Hepatocyte (in vitro differentiated cells): ENCODE results near the gene TESK2. TPM values are rescaled to one million over a fixed set of nuclear protein-coding genes. Genes with fewer than 3 reads are reported as not detected.

ENCODE experiments used
- DNase-seq: peaks from one replicate; pipeline ENCODE4 v3.0.0-alpha.2; 2016; ENCODE audit warnings: low spot score
- H2AFZ ChIP-seq: fragments of 200-600 bp; sonication (generic); 2 replicates; pipeline ENCODE4 v1.6.0; 2016; ENCODE audit warnings: antibody characterized with exemption, mild to moderate bottlenecking
- H3K27ac ChIP-seq: fragments of 200-600 bp; sonication (generic); 2 replicates; pipeline ENCODE4 v1.5.1; 2016; ENCODE audit warnings: mild to moderate bottlenecking
- H3K27me3 ChIP-seq: fragments of 200-600 bp; sonication (generic); 2 replicates; pipeline ENCODE4 v1.6.1; 2016
- H3K36me3 ChIP-seq: fragments of 200-600 bp; sonication (generic); replicated peaks from 2 replicates; pipeline ENCODE4 v1.5.1; 2016; ENCODE audit warnings: low read depth; ENCODE audit not compliant: insufficient read depth
- H3K4me1 ChIP-seq: fragments of 200-600 bp; sonication (generic); 2 replicates; pipeline ENCODE4 v1.5.1; 2016; ENCODE audit warnings: mild to moderate bottlenecking, moderate library complexity; ENCODE audit not compliant: insufficient read depth
- H3K4me2 ChIP-seq: fragments of 200-600 bp; sonication (generic); 2 replicates; pipeline ENCODE4 v1.6.0; 2016
- H3K4me3 ChIP-seq: fragments of 200-600 bp; sonication (generic); 2 replicates; pipeline ENCODE4 v1.5.1; 2016; ENCODE audit warnings: mild to moderate bottlenecking
- H3K79me2 ChIP-seq: fragments of 200-600 bp; sonication (generic); 2 replicates; pipeline ENCODE4 v1.6.0; 2017; ENCODE audit warnings: mild to moderate bottlenecking
- H3K9me2 ChIP-seq: fragments of 200-600 bp; sonication (generic); replicated peaks from 2 replicates; pipeline ENCODE4 v1.6.0; 2017; ENCODE audit warnings: mild to moderate bottlenecking; ENCODE audit not compliant: insufficient read depth
- H3K9me3 ChIP-seq: fragments of 200-600 bp; sonication (generic); 2 replicates; pipeline ENCODE4 v1.5.1; 2016; ENCODE audit warnings: low read depth, mild to moderate bottlenecking
- H4K20me1 ChIP-seq: fragments of 200-600 bp; sonication (generic); 2 replicates; pipeline ENCODE4 v1.6.0; 2016; ENCODE audit warnings: mild to moderate bottlenecking; ENCODE audit not compliant: insufficient read depth, poor library complexity, severe bottlenecking
- EZH2 ChIP-seq: fragments of 200-600 bp; sonication (generic); IDR thresholded peaks from 2 replicates; pipeline ENCODE4 v1.6.1; 2016; ENCODE audit warnings: antibody characterized with exemption, mild to moderate bottlenecking, borderline replicate concordance
- EZH2phosphoT487 ChIP-seq: fragments of 200-600 bp; sonication (generic); IDR thresholded peaks from one replicate; pipeline ENCODE4 v1.6.1; 2018; ENCODE audit warnings: antibody characterized with exemption, mild to moderate bottlenecking, low read depth, moderate library complexity; ENCODE audit not compliant: unreplicated experiment, severe bottlenecking
- WGBS: methylation state at CpG from one replicate; pipeline ENCODE4 v1.1.6; 2016; ENCODE audit warnings: low lambda C conversion rate; ENCODE audit errors: missing lambda C conversion rate; 5-methylcytosine and 5-hydroxymethylcytosine counted together
- polyA plus RNA-seq: library from polyadenylated mRNA; unstranded; fragments of >200 nt; fragmentation: Nextera tagmentation; extraction: Ambion mirVana; gene quantifications from 2 replicates; pipeline ENCODE4 v1.2.1, GENCODE V29; 2016
- total RNA-seq: library from RNA; depleted of rRNA; stranded (reverse); fragments of >200 nt; gene quantifications from 2 replicates; pipeline ENCODE4 v1.2.3, GENCODE V29; 2014
- TF ChIP-seq, protein P1 (sequence below): fragments of 200-600 bp; sonication (generic); IDR thresholded peaks from 2 replicates; pipeline ENCODE4 v1.5.1; 2016; ENCODE audit warnings: antibody characterized with exemption, mild to moderate bottlenecking; ENCODE audit not compliant: poor library complexity

Gene TESK2
- total and polyA plus RNA-seq, 2 experiments from 2014 or later = 6.2 to 8.6 TPM

- Histone ChIP-seq H3K79me2 (no peaks in the 10 kb centered on the region), H3K27ac (no peak overlapping the region), H3K27me3 (no peaks in the 10 kb centered on the region), H2AFZ (no peak overlapping the region), H3K36me3 (no peaks in the 10 kb centered on the region), H3K9me2 (no peaks in the 10 kb centered on the region), H3K4me3 (no peak overlapping the region), H3K4me2 (no peak overlapping the region), H3K4me1 (no peaks in the 10 kb centered on the region), H4K20me1 (no peaks in the 10 kb centered on the region), H3K9me3 (no peaks in the 10 kb centered on the region)
- 86% methylated on average over 1 of the region's 1 CpG for WGBS
- TF ChIP-seq EZH2phosphoT487 (no peak), EZH2 (no peak)
- TF ChIP-seq, protein P1, sequence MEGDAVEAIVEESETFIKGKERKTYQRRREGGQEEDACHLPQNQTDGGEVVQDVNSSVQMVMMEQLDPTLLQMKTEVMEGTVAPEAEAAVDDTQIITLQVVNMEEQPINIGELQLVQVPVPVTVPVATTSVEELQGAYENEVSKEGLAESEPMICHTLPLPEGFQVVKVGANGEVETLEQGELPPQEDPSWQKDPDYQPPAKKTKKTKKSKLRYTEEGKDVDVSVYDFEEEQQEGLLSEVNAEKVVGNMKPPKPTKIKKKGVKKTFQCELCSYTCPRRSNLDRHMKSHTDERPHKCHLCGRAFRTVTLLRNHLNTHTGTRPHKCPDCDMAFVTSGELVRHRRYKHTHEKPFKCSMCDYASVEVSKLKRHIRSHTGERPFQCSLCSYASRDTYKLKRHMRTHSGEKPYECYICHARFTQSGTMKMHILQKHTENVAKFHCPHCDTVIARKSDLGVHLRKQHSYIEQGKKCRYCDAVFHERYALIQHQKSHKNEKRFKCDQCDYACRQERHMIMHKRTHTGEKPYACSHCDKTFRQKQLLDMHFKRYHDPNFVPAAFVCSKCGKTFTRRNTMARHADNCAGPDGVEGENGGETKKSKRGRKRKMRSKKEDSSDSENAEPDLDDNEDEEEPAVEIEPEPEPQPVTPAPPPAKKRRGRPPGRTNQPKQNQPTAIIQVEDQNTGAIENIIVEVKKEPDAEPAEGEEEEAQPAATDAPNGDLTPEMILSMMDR = no peak
- DNase-seq = no peak
Observed at GRCh38 chr1:45383191-45383590, 107.8 kb downstream of the TESK2 start.

GRCh38 chr1:45381243-45381642 lies 109.7 kb downstream of the TESK2 start:
- Histone ChIP-seq H3K9me2 (no peaks in the 10 kb centered on the region), H3K27ac (no peak overlapping the region), H3K27me3 (no peaks in the 10 kb centered on the region), H3K79me2 (no peaks in the 10 kb centered on the region), H3K4me3 (no peak overlapping the region), H3K4me1 (no peaks in the 10 kb centered on the region), H2AFZ (no peak overlapping the region), H3K9me3 (no peaks in the 10 kb centered on the region), H3K36me3 (no peaks in the 10 kb centered on the region), H3K4me2 (no peak overlapping the region), H4K20me1 (no peaks in the 10 kb centered on the region)
- DNase-seq = no peak
- WGBS = 93% methylated on average over 2 of the region's 2 CpGs
- TF ChIP-seq, protein P1 = no peak
- no peak for TF ChIP-seq EZH2
- no peak for TF ChIP-seq EZH2phosphoT487

GRCh38 chr1:45380730-45381129 lies 110.2 kb downstream of the TESK2 start:
- Histone ChIP-seq H3K9me2 (no peaks in the 10 kb centered on the region), H3K27me3 (no peaks in the 10 kb centered on the region), H3K4me3 (no peak overlapping the region), H4K20me1 (no peaks in the 10 kb centered on the region), H3K4me1 (no peaks in the 10 kb centered on the region), H3K9me3 (no peaks in the 10 kb centered on the region), H2AFZ (no peak overlapping the region), H3K27ac (no peak overlapping the region), H3K4me2 (no peak overlapping the region), H3K36me3 (no peaks in the 10 kb centered on the region), H3K79me2 (no peaks in the 10 kb centered on the region)
- TF ChIP-seq, protein P1 = no peak
- TF ChIP-seq EZH2phosphoT487 (no peak), EZH2 (no peak)
- no peak for DNase-seq
- WGBS = 83% methylated on average over 1 of the region's 1 CpG

DNA sequence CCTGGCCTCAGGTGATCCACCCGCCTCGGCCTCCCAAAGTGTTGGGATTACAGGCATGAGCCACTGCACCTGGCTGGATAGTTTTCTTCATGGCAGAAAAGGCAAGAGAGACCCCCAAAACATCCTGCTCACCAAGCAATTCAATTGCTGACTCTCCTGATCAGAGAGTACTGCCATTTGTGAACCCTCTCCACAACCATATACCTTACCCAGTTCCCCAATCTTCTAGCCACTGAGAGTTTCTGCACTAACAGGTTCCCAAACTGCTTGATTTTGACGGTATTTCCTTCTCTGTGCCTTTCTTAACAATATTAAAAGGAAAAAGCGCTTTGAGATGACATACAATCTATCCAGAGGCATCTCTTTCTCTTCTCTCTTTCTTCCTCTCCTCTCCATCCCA lies 110.8 kb downstream of the TESK2 start:
- Histone ChIP-seq H3K36me3 (no peaks in the 10 kb centered on the region), H3K9me2 (no peaks in the 10 kb centered on the region), H3K27ac (no peak overlapping the region), H3K4me1 (no peaks in the 10 kb centered on the region), H2AFZ (no peak overlapping the region), H3K4me2 (no peak overlapping the region), H3K79me2 (no peaks in the 10 kb centered on the region), H3K9me3 (no peaks in the 10 kb centered on the region), H3K4me3 (no peak overlapping the region), H4K20me1 (no peaks in the 10 kb centered on the region), H3K27me3 (no peaks in the 10 kb centered on the region)
- no peak for DNase-seq
- WGBS = 95% methylated on average over 4 of the region's 4 CpGs
- TF ChIP-seq, protein P1 = no peak
- TF ChIP-seq EZH2phosphoT487 (no peak), EZH2 (no peak)
